ENCODE measurements around the gene GDF10. TPM values are rescaled to one million over a fixed set of nuclear protein-coding genes. Genes with fewer than 3 reads are reported as not detected.

The GDF10 gene
- polyA plus RNA-seq, 1 of the 3 experiments (the other 2 are of a cell fraction), result 0.02 TPM

GRCh38 chr10:47340608-47341170 is 40.7 kb downstream of the GDF10 start:
- Histone ChIP-seq H3K36me3 (replicated peaks in 1 of 2; ENCODE audit: control insufficient read depth in 1 of 2, insufficient read depth in 2 of 2, low read length in 1 of 2) (no peaks in the 10 kb centered on the region), H3K27ac (ENCODE audit: low read depth in 2 of 2, low read length in 1 of 2) (no peak overlapping the region; a peak in 1 of 4 replicates), H3F3A (replicated peaks; ENCODE audit: insufficient read depth) (no peaks in the 10 kb centered on the region), H2AFZ (ENCODE audit: low read depth) (no peak overlapping the region), H3K79me2 (ENCODE audit: insufficient read depth) (no peaks in the 10 kb centered on the region), H3K9ac (no peak overlapping the region), H3K27me3 (ENCODE audit: insufficient read depth) (peaks cover 32% of the 10 kb centered on the region), H3K4me3 (ENCODE audit: low read depth in 2 of 2, low read length in 1 of 2) (peak overlapping the region in 1 of 2 experiments; percentile 46; a peak in 1 of 4 replicates), H3K9me2 (0 out of 2 replicates have a peak, but pooled peaks cover 4% of the 10 kb centered on the region), H3K4me1 (ENCODE audit: control insufficient read depth in 1 of 2, insufficient read depth in 2 of 2, low read depth in 1 of 2, low read length in 1 of 2) (peaks cover 0 to 10% of the 10 kb centered on the region in 2 experiments; a peak in 1 of 4 replicates), H3K9me3 (no peaks in the 10 kb centered on the region), H3K4me2 (no peak overlapping the region), H4K20me1 (ENCODE audit: insufficient read depth) (no peaks in the 10 kb centered on the region)
- POLR2A ChIA-PET, result no interaction called here
- 49% methylated on average over 5 of the region's 5 CpGs for WGBS (ENCODE audit: low lambda C conversion rate)
- CTCF ChIA-PET, result interaction anchor here (0.5 to 3.0 kb wide), 36 partner anchors 9 to 348 kb away, joined by 3 to 31 read pairs (median 6); no protein-coding TSS in a partner anchor
- DNase-seq, result peak; percentile 83
- TF ChIP-seq CTCF (IDR thresholded peaks at IDR 0.05) (peak; percentile 94), USF2 (IDR thresholded peaks at IDR 0.05; ENCODE audit: borderline replicate concordance, low read depth, low read length) (no peak), TAF1 (IDR thresholded peaks at IDR 0.05; ENCODE audit: borderline replicate concordance, low read depth, low read length) (no peak), RAD21 (IDR thresholded peaks at IDR 0.05; ENCODE audit: low read length) (peak; percentile 84), JUND (IDR thresholded peaks at IDR 0.05) (no peak), SMC3 (IDR thresholded peaks at IDR 0.05; ENCODE audit: low read depth, low read length) (peak; percentile 78)

DNA sequence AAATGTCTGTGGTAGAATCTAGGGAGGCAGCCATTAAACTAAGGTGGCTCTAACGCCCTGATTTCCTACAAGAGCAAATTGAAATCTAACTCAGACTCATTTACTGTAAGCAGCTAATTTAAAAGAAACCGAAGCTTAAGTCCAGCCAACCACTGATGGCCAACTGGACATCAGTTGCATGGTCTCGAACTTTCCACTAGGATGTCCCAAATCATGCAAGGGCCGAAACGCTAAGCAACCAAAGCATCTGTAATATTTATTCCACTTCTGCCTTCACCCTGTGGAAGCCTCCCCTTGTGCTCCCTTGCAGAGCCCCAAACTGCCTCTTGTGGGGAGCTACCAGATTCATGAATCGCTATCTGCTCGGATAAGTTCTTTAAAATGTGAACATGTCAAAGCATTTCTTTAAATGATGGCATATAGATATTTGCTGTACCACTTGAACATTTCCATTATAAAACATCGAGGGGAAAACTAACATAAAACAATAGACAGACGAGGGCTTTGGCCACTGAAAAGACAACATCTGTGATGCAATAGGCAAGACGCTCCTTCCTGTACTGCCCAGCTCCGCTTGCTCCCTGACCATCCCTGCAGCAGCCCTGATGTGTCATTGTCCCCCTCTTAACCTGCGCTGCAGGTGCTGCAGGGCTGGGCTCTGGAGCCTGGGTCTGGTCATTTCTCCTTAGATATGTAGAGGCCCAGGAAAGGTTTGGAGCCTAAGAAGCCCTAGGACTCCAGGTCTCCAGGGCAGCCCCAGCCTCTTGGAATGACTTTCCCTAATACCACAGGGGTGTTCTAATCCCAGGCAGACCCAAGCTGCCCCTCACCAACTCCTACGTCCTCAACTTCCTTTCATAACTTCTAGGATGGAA is 45.2 kb downstream of the GDF10 start:
- peaks cover 28% of the 10 kb centered on the region for H3K27me3 ChIP-seq (ENCODE audit: insufficient read depth)
- H3K9me2 ChIP-seq, result 0 out of 2 replicates have a peak, but pooled peaks cover 4% of the 10 kb centered on the region
- no peaks in the 10 kb centered on the region for H4K20me1 ChIP-seq (ENCODE audit: insufficient read depth)
- H2AFZ ChIP-seq (ENCODE audit: low read depth), result no peak overlapping the region
- H3F3A ChIP-seq (replicated peaks; ENCODE audit: insufficient read depth), result no peaks in the 10 kb centered on the region
- ChIA-PET CTCF (interaction anchor here (0.8 to 5.2 kb wide), 5 partner anchors 14 to 353 kb away, joined by 4 to 23 read pairs (median 6); no protein-coding TSS in a partner anchor), POLR2A (no interaction called here)
- 55% methylated on average over 13 of the region's 13 CpGs for WGBS (ENCODE audit: low lambda C conversion rate)
- no peaks in the 10 kb centered on the region for H3K79me2 ChIP-seq (ENCODE audit: insufficient read depth)
- H3K36me3 ChIP-seq (replicated peaks in 1 of 2; ENCODE audit: control insufficient read depth in 1 of 2, insufficient read depth in 2 of 2, low read length in 1 of 2), result no peaks in the 10 kb centered on the region
- H3K4me3 ChIP-seq (ENCODE audit: low read depth in 2 of 2, low read length in 1 of 2), result no peak overlapping the region
- H3K9ac ChIP-seq, result no peak overlapping the region
- H3K9me3 ChIP-seq, result no peaks in the 10 kb centered on the region
- no peak overlapping the region for H3K27ac ChIP-seq (ENCODE audit: low read depth in 2 of 2, low read length in 1 of 2)
- H3K4me2 ChIP-seq, result no peak overlapping the region
- peaks cover 0 to 33% of the 10 kb centered on the region in 2 experiments; a peak in 2 of 4 replicates for H3K4me1 ChIP-seq (ENCODE audit: control insufficient read depth in 1 of 2, insufficient read depth in 2 of 2, low read depth in 1 of 2, low read length in 1 of 2)
- DNase-seq, result no peak
- TF ChIP-seq TCF12 (IDR thresholded peaks at IDR 0.05), result no peak
- TF ChIP-seq, protein P1, sequence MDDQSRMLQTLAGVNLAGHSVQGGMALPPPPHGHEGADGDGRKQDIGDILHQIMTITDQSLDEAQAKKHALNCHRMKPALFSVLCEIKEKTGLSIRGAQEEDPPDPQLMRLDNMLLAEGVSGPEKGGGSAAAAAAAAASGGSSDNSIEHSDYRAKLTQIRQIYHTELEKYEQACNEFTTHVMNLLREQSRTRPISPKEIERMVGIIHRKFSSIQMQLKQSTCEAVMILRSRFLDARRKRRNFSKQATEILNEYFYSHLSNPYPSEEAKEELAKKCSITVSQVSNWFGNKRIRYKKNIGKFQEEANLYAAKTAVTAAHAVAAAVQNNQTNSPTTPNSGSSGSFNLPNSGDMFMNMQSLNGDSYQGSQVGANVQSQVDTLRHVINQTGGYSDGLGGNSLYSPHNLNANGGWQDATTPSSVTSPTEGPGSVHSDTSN (IDR thresholded peaks at IDR 0.05), result no peak
- TF ChIP-seq RAD21 (IDR thresholded peaks at IDR 0.05; ENCODE audit: low read length), result no peak
- no peak for TF ChIP-seq GABPA (IDR thresholded peaks at IDR 0.05; ENCODE audit: low read depth)
- TF ChIP-seq CHD2 (IDR thresholded peaks at IDR 0.05; ENCODE audit: low read length, partially characterized antibody), result no peak
- no peak for TF ChIP-seq RCOR1 (IDR thresholded peaks at IDR 0.05; ENCODE audit: low read length)
- no peak for TF ChIP-seq NRF1 (IDR thresholded peaks at IDR 0.05; ENCODE audit: low read depth, low read length)
- no peak for TF ChIP-seq TEAD4 (IDR thresholded peaks at IDR 0.05; ENCODE audit: borderline replicate concordance, insufficient read depth)
- TF ChIP-seq FOSL2 (IDR thresholded peaks at IDR 0.05; ENCODE audit: borderline replicate concordance, low read depth), result no peak
- no peak for TF ChIP-seq USF1 (IDR thresholded peaks at IDR 0.05; ENCODE audit: borderline replicate concordance, low read depth)
- no peak for TF ChIP-seq MEF2A (IDR thresholded peaks at IDR 0.05; ENCODE audit: borderline replicate concordance, low read depth)
- no peak for TF ChIP-seq YY1 (IDR thresholded peaks at IDR 0.05; ENCODE audit: low read depth)
- no peak for TF ChIP-seq GATA2 (CRISPR knock-in tag; IDR thresholded peaks at IDR 0.05)
- TF ChIP-seq ZBTB33 (IDR thresholded peaks at IDR 0.05; ENCODE audit: borderline replicate concordance, low read depth), result no peak
